WTC11 (cell line): ENCODE data around the gene RD3L. TPM values are rescaled to one million over a fixed set of nuclear protein-coding genes. Genes with fewer than 3 reads are reported as not detected.

ENCODE experiments used
- ATAC-seq: fragments of 200-7000 bp; cut with Tn5 transposase; 2 replicates; pipeline ENCODE4 v1.10.0; 2021; ENCODE audit warnings: mild to moderate bottlenecking, moderate library complexity
- CTCF ChIA-PET: fragments of 300-600 bp; sonication (Branson Sonifier 250); formaldehyde crosslinking; loops from one replicate; lab custom pipeline; 2021; ENCODE audit warnings: antibody characterized with exemption; lab: Charles Lee
- POLR2A ChIA-PET: fragments of 350-600 bp; sonication (Branson Sonifier 250); formaldehyde crosslinking; loops from one replicate; lab custom pipeline; 2021; ENCODE audit warnings: antibody characterized with exemption; lab: Charles Lee
- DNase-seq: peaks from one replicate; pipeline ENCODE4 v3.0.0; 2021; ENCODE audit warnings: low spot score
- H3K27ac Mint-ChIP-seq: 2 replicates; pipeline ENCODE4 v1.8.0; 2021; ENCODE audit warnings: mixed read lengths
- H3K27me3 Mint-ChIP-seq: 2 replicates; pipeline ENCODE4 v1.8.0; 2021; ENCODE audit warnings: low read depth, mild to moderate bottlenecking, moderate library complexity, mixed read lengths
- H3K36me3 Mint-ChIP-seq: 2 replicates; pipeline ENCODE4 v1.8.0; 2021; ENCODE audit warnings: mixed read lengths
- H3K4me1 Mint-ChIP-seq: 2 replicates; pipeline ENCODE4 v1.8.0; 2022; ENCODE audit warnings: mixed read lengths
- H3K4me3 Mint-ChIP-seq: 2 replicates; pipeline ENCODE4 v1.8.0; 2021; ENCODE audit warnings: mild to moderate bottlenecking, moderate library complexity, mixed read lengths
- H3K9me3 Mint-ChIP-seq: 2 replicates; pipeline ENCODE4 v1.8.0; 2021; ENCODE audit warnings: mixed read lengths
- ATF1 ChIP-seq: sonication (generic); formaldehyde crosslinking; IDR thresholded peaks from 2 replicates; pipeline ENCODE4 v1.8.1; 2023; ENCODE audit warnings: mild to moderate bottlenecking, moderate library complexity, missing genetic modification reagents
- ATF2 ChIP-seq: sonication (generic); formaldehyde crosslinking; IDR thresholded peaks from 2 replicates; pipeline ENCODE4 v1.8.1; 2022; ENCODE audit warnings: low read depth, missing genetic modification reagents, borderline replicate concordance
- CDX4 ChIP-seq: fragments of 250-450 bp; sonication (Bioruptor Pico); IDR thresholded peaks from 2 replicates; pipeline ENCODE4 v1.9.0; 2021; ENCODE audit warnings: moderate library complexity, mild to moderate bottlenecking, inconsistent platforms, borderline replicate concordance
- E2F4 ChIP-seq: sonication (generic); formaldehyde crosslinking; IDR thresholded peaks from 2 replicates; pipeline ENCODE4 v1.8.1; 2022; ENCODE audit warnings: low read depth, mild to moderate bottlenecking, moderate library complexity, missing genetic modification reagents, borderline replicate concordance
- ELF4 ChIP-seq: sonication (generic); formaldehyde crosslinking; IDR thresholded peaks from 2 replicates; pipeline ENCODE4 v1.8.1; 2022; ENCODE audit warnings: low read depth, mild to moderate bottlenecking, moderate library complexity, missing genetic modification reagents
- GRHL2 ChIP-seq: fragments of 250-450 bp; sonication (Bioruptor Pico); IDR thresholded peaks from 2 replicates; pipeline ENCODE4 v1.8.0; 2022; ENCODE audit warnings: mild to moderate bottlenecking, moderate library complexity; ENCODE audit not compliant: insufficient replicate concordance, severe bottlenecking
- GTF2I ChIP-seq: fragments of 250-450 bp; sonication (Bioruptor Pico); conservative IDR thresholded peaks from 2 replicates; pipeline ENCODE4 v1.4.0; 2021; ENCODE audit warnings: mild to moderate bottlenecking
- NFATC4 ChIP-seq: fragments of 250-450 bp; sonication (Bioruptor Pico); IDR thresholded peaks from 2 replicates; pipeline ENCODE4 v1.9.0; 2021; ENCODE audit warnings: mild to moderate bottlenecking
- NR1H2 ChIP-seq: sonication (generic); formaldehyde crosslinking; IDR thresholded peaks from 2 replicates; pipeline ENCODE4 v1.9.0; 2021; ENCODE audit warnings: mild to moderate bottlenecking, moderate library complexity, missing genetic modification reagents
- RORB ChIP-seq: fragments of 250-450 bp; sonication (Bioruptor Pico); IDR thresholded peaks from 2 replicates; pipeline ENCODE4 v1.9.0; 2021; ENCODE audit warnings: mild to moderate bottlenecking
- SMAD4 ChIP-seq: sonication (generic); formaldehyde crosslinking; IDR thresholded peaks from 2 replicates; pipeline ENCODE4 v1.8.0; 2022; ENCODE audit warnings: mild to moderate bottlenecking, missing genetic modification reagents
- SP1 ChIP-seq: sonication (generic); formaldehyde crosslinking; conservative IDR thresholded peaks from 2 replicates; pipeline ENCODE4 v1.8.1; 2022; ENCODE audit warnings: missing genetic modification reagents
- TP53 ChIP-seq: sonication (generic); formaldehyde crosslinking; IDR thresholded peaks from 2 replicates; pipeline ENCODE4 v1.8.1; 2023; ENCODE audit warnings: mild to moderate bottlenecking, missing genetic modification reagents
- USF1 ChIP-seq: sonication (generic); formaldehyde crosslinking; IDR thresholded peaks from 2 replicates; pipeline ENCODE4 v1.8.0; 2022; ENCODE audit warnings: mild to moderate bottlenecking, missing genetic modification reagents
- ZNF121 ChIP-seq: sonication (generic); formaldehyde crosslinking; IDR thresholded peaks from 2 replicates; pipeline ENCODE4 v1.8.0; 2023; ENCODE audit warnings: missing genetic modification reagents
- ZNF281 ChIP-seq: sonication (generic); formaldehyde crosslinking; IDR thresholded peaks from 2 replicates; pipeline ENCODE4 v1.8.0; 2023; ENCODE audit warnings: mild to moderate bottlenecking, missing genetic modification reagents
- ZNF416 ChIP-seq: fragments of 250-450 bp; sonication (Bioruptor Pico); IDR thresholded peaks from 2 replicates; pipeline ENCODE4 v1.9.0; 2021; ENCODE audit warnings: mild to moderate bottlenecking, inconsistent platforms
- ZNF425 ChIP-seq: fragments of 250-450 bp; sonication (Bioruptor Pico); conservative IDR thresholded peaks from 2 replicates; pipeline ENCODE4 v1.9.0; 2021; ENCODE audit warnings: mild to moderate bottlenecking
- ZNF512 ChIP-seq: sonication (generic); formaldehyde crosslinking; IDR thresholded peaks from 2 replicates; pipeline ENCODE4 v1.8.1; 2022; ENCODE audit warnings: missing genetic modification reagents, borderline replicate concordance
- total RNA-seq: library from RNA; stranded (reverse); gene quantifications from 3 replicates; pipeline ENCODE4 v1.2.3, GENCODE V29; 2021
- TF ChIP-seq, protein P1 (sequence below): sonication (generic); formaldehyde crosslinking; conservative IDR thresholded peaks from 2 replicates; pipeline ENCODE4 v1.8.1; 2022; ENCODE audit warnings: mild to moderate bottlenecking, missing genetic modification reagents

The RD3L gene
- total RNA-seq, 1 experiment from 2014 or later = not detected

DNA sequence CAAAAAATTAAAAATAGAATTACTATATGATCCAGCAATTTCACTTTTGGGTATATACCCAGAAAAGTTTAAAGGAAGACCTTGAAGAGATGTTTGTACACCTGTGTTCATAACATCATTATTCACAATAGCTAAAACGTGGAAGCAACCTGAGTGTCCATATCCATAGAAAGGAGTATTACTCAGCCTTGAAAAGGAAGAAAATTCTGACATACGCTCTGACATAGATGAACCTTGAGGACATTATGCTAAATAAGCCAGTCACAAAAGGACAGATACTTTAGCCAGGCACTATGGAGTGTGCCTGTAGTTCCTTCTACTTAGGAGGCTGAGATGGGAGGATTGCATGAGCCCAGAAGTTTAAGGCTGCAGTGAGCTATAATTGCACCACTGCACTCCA, 6.1 kb upstream of the RD3L start (continued):
- no peak for TF ChIP-seq ZNF281 (CRISPR knock-in tag)
- TF ChIP-seq GRHL2 (CRISPR knock-in tag) = no peak
- TF ChIP-seq ZNF121 (CRISPR knock-in tag) = no peak
- TF ChIP-seq ELF4 (CRISPR knock-in tag) = no peak
- no peak for TF ChIP-seq ZNF416 (CRISPR knock-in tag)
- TF ChIP-seq USF1 (CRISPR knock-in tag) = no peak
- no peak for TF ChIP-seq NFATC4 (CRISPR knock-in tag)
- TF ChIP-seq, protein P1, sequence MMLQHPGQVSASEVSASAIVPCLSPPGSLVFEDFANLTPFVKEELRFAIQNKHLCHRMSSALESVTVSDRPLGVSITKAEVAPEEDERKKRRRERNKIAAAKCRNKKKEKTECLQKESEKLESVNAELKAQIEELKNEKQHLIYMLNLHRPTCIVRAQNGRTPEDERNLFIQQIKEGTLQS (CRISPR knock-in tag) = no peak
- TF ChIP-seq NR1H2 (CRISPR knock-in tag) = no peak
- no peak for TF ChIP-seq CDX4 (CRISPR knock-in tag)
- no peak for TF ChIP-seq ZNF425 (CRISPR knock-in tag)
- TF ChIP-seq E2F4 (CRISPR knock-in tag) = no peak
- TF ChIP-seq ATF2 (CRISPR knock-in tag) = no peak
- no peak for TF ChIP-seq SMAD4
- TF ChIP-seq, all 79 proteins: peak for 0

- Mint-ChIP-seq H3K9me3 (peaks cover 15% of the 10 kb centered on the region), H3K4me1 (no peaks in the 10 kb centered on the region), H3K27ac (no peak overlapping the region), H3K36me3 (0 out of 2 replicates have a peak, but pooled peaks cover 3% of the 10 kb centered on the region), H3K27me3 (peaks cover 4% of the 10 kb centered on the region), H3K4me3 (no peak overlapping the region)
- ATAC-seq = no peak
- POLR2A ChIA-PET = interaction anchor here (0.7 kb wide), 1 partner anchor 124 kb away, joined by 4 read pairs; no protein-coding TSS in a partner anchor
- CTCF ChIA-PET = no interaction called here
- TF ChIP-seq ZNF281 (CRISPR knock-in tag) (no peak), SP1 (CRISPR knock-in tag) (no peak), TP53 (CRISPR knock-in tag) (no peak), ZNF512 (CRISPR knock-in tag) (no peak), NFATC4 (CRISPR knock-in tag) (no peak), GTF2I (CRISPR knock-in tag) (no peak), ATF1 (CRISPR knock-in tag) (no peak), RORB (CRISPR knock-in tag) (no peak)
- DNase-seq = no peak
Measured at GRCh38 chr14:103946975-103947374, 4.6 kb upstream of the RD3L start.
